H9 (cell line): ENCODE data around the gene PSKH1. TPM values are rescaled to one million over a fixed set of nuclear protein-coding genes. Genes with fewer than 3 reads are reported as not detected.
A peak's percentile ranks its signal among the peaks of the same experiment; 100 is the strongest.

Experiments used
- DNase-seq: peaks from one replicate; pipeline ENCODE4 v3.0.0-alpha.2; 2017
- H2AFZ ChIP-seq: one replicate; pipeline ENCODE4 v1.6.1; 2013; ENCODE audit warnings: mild to moderate bottlenecking, low read length, control low read depth, moderate library complexity
- H2AK5ac ChIP-seq: 2 replicates; pipeline ENCODE4 v1.6.1; 2013; ENCODE audit warnings: low read length, control low read depth, mixed read lengths; ENCODE audit not compliant: insufficient read length
- H2BK120ac ChIP-seq: one replicate; pipeline ENCODE4 v1.6.1; 2013; ENCODE audit warnings: low read depth, mild to moderate bottlenecking, low read length, control low read depth, inconsistent platforms; ENCODE audit not compliant: poor library complexity, severe bottlenecking
- H2BK12ac ChIP-seq: 2 replicates; pipeline ENCODE4 v1.6.1; 2013; ENCODE audit warnings: low read length, control low read depth, mixed read lengths, low read depth; ENCODE audit not compliant: insufficient read length
- H2BK15ac ChIP-seq: 2 replicates; pipeline ENCODE4 v1.6.1; 2013; ENCODE audit warnings: low read depth, low read length, control low read depth
- H2BK20ac ChIP-seq: one replicate; pipeline ENCODE4 v1.6.1; 2013; ENCODE audit warnings: low read depth, mild to moderate bottlenecking, low read length, control low read depth, inconsistent platforms; ENCODE audit not compliant: poor library complexity, severe bottlenecking
- H2BK5ac ChIP-seq: 2 replicates; pipeline ENCODE4 v1.6.1; 2013; ENCODE audit warnings: low read length, control low read depth, mixed read lengths; ENCODE audit not compliant: insufficient read length
- H3K14ac ChIP-seq: 2 replicates; pipeline ENCODE4 v1.6.1; 2013; ENCODE audit warnings: low read length, control low read depth; ENCODE audit not compliant: insufficient read depth
- H3K18ac ChIP-seq: 2 replicates; pipeline ENCODE4 v1.6.1; 2013; ENCODE audit warnings: low read depth, mild to moderate bottlenecking, mixed read lengths, low read length, control low read depth; ENCODE audit not compliant: insufficient read length
- H3K23ac ChIP-seq: 2 replicates; pipeline ENCODE4 v1.6.1; 2013; ENCODE audit warnings: low read length, control low read depth, mixed read lengths, low read depth; ENCODE audit not compliant: insufficient read length
- H3K23me2 ChIP-seq: 2 replicates; pipeline ENCODE4 v1.6.1; 2013; ENCODE audit warnings: low read depth, mild to moderate bottlenecking, mixed read lengths, low read length, control low read depth; ENCODE audit not compliant: insufficient read length, poor library complexity, severe bottlenecking
- H3K27ac ChIP-seq: 2 replicates; pipeline ENCODE4 v1.5.1; 2013; ENCODE audit warnings: low read length, control low read depth, mixed read lengths, low read depth; ENCODE audit not compliant: insufficient read length
- H3K27me3 ChIP-seq: 2 replicates; pipeline ENCODE4 v1.6.1; 2013; ENCODE audit warnings: low read length, control low read depth, inconsistent platforms; ENCODE audit not compliant: insufficient read depth
- H3K4ac ChIP-seq: 2 replicates; pipeline ENCODE4 v1.6.1; 2013; ENCODE audit warnings: low read depth, mild to moderate bottlenecking, control low read depth, inconsistent platforms, low read length, moderate library complexity
- H3K4me1 ChIP-seq: 2 replicates; pipeline ENCODE4 v1.6.1; 2013; ENCODE audit warnings: low read length, control low read depth, inconsistent platforms; ENCODE audit not compliant: insufficient read depth
- H3K4me2 ChIP-seq: 2 replicates; pipeline ENCODE4 v1.6.1; 2013; ENCODE audit warnings: low read length, control low read depth, mixed read lengths; ENCODE audit not compliant: insufficient read length, insufficient read depth
- H3K56ac ChIP-seq: 2 replicates; pipeline ENCODE4 v1.6.1; 2013; ENCODE audit warnings: low read depth, mild to moderate bottlenecking, mixed read lengths, low read length, control low read depth; ENCODE audit not compliant: insufficient read length
- H3K79me1 ChIP-seq: 2 replicates; pipeline ENCODE4 v1.6.1; 2013; ENCODE audit warnings: low read depth, mild to moderate bottlenecking, moderate library complexity, low read length, control low read depth, inconsistent platforms; ENCODE audit not compliant: insufficient read depth, poor library complexity, severe bottlenecking
- H3K79me2 ChIP-seq: 2 replicates; pipeline ENCODE4 v1.6.1; 2013; ENCODE audit warnings: low read length, control low read depth, inconsistent platforms; ENCODE audit not compliant: insufficient read depth
- H3K9ac ChIP-seq: 2 replicates; pipeline ENCODE4 v1.6.1; 2013; ENCODE audit warnings: low read length, control low read depth, mixed read lengths; ENCODE audit not compliant: insufficient read length; ENCODE audit errors: extremely low read depth
- H3K9me3 ChIP-seq: one replicate; pipeline ENCODE4 v1.6.1; 2013; ENCODE audit warnings: low read depth, low read length, inconsistent platforms; ENCODE audit not compliant: control insufficient read depth
- H3T11ph ChIP-seq: one replicate; pipeline ENCODE4 v1.6.1; 2013; ENCODE audit warnings: mild to moderate bottlenecking, low read length, control low read depth, inconsistent platforms
- H4K20me1 ChIP-seq: one replicate; pipeline ENCODE4 v1.6.1; 2013; ENCODE audit not compliant: control insufficient read depth, insufficient read length, insufficient read depth
- H4K5ac ChIP-seq: 2 replicates; pipeline ENCODE4 v1.6.1; 2013; ENCODE audit warnings: low read depth, mild to moderate bottlenecking, mixed read lengths, low read length, control low read depth; ENCODE audit not compliant: insufficient read length
- H4K8ac ChIP-seq: replicated peaks from 2 replicates; pipeline ENCODE4 v1.6.1; 2013; ENCODE audit warnings: low read length, control low read depth, mixed read lengths, low read depth; ENCODE audit not compliant: insufficient read length
- H4K91ac ChIP-seq: 2 replicates; pipeline ENCODE4 v1.6.1; 2013; ENCODE audit warnings: low read depth, mild to moderate bottlenecking, moderate library complexity, mixed read lengths, low read length, control low read depth; ENCODE audit not compliant: insufficient read length
- H3K27ac Mint-ChIP-seq, 3 experiments: 2 replicates in 2 of 3; 3 replicates in 1 of 3; pipeline ENCODE4 v1.8.0; 2020 to 2021; ENCODE audit warnings: mixed read lengths in 3 of 3, mild to moderate bottlenecking in 1 of 3, moderate library complexity in 1 of 3
- H3K27me3 Mint-ChIP-seq: 2 replicates; pipeline ENCODE4 v1.8.0; 2021; ENCODE audit warnings: low read depth, mild to moderate bottlenecking, moderate library complexity, mixed read lengths
- H3K36me3 Mint-ChIP-seq, 3 experiments: 2 replicates in 2 of 3; 3 replicates in 1 of 3; pipeline ENCODE4 v1.8.0; 2020 to 2021; ENCODE audit warnings: low read depth in 3 of 3, mixed read lengths in 3 of 3; ENCODE audit not compliant: insufficient read depth in 1 of 3
- H3K4me1 Mint-ChIP-seq, 2 experiments: 2 replicates each; pipeline ENCODE4 v1.8.0; 2020; ENCODE audit warnings: mixed read lengths in 2 of 2
- H3K4me3 Mint-ChIP-seq, 2 experiments: 2 replicates in 1 of 2; 3 replicates in 1 of 2; pipeline ENCODE4 v1.8.0; 2020 to 2021; ENCODE audit warnings: mild to moderate bottlenecking in 2 of 2, mixed read lengths in 2 of 2, moderate library complexity in 1 of 2
- H3K9me3 Mint-ChIP-seq, 2 experiments: 2 replicates in 1 of 2; 3 replicates in 1 of 2; pipeline ENCODE4 v1.8.0; 2020; ENCODE audit warnings: mild to moderate bottlenecking in 2 of 2, mixed read lengths in 2 of 2, moderate library complexity in 1 of 2
- WGBS: extraction: QIAGEN DNeasy Blood & Tissue Kit; methylation state at CpG from one replicate; pipeline ENCODE4 v1.1.7; 2013; ENCODE audit warnings: missing lambda C conversion rate, low lambda C conversion rate, mixed read lengths; ENCODE audit not compliant: insufficient read length; ENCODE audit errors: extremely low coverage; 5-methylcytosine and 5-hydroxymethylcytosine counted together
- total RNA-seq: library from RNA; stranded (reverse); gene quantifications from 2 replicates; pipeline ENCODE4 v1.2.1, GENCODE V29; 2021
- TF ChIP-seq, protein P1 (sequence below): fragments of 200-600 bp; sonication (generic); conservative IDR thresholded peaks from 3 replicates; pipeline ENCODE4 v1.8.0; 2021; ENCODE audit warnings: antibody characterized with exemption, mild to moderate bottlenecking

Gene PSKH1
- total RNA-seq, 1 experiment from 2014 or later, result 29.1 TPM

DNA sequence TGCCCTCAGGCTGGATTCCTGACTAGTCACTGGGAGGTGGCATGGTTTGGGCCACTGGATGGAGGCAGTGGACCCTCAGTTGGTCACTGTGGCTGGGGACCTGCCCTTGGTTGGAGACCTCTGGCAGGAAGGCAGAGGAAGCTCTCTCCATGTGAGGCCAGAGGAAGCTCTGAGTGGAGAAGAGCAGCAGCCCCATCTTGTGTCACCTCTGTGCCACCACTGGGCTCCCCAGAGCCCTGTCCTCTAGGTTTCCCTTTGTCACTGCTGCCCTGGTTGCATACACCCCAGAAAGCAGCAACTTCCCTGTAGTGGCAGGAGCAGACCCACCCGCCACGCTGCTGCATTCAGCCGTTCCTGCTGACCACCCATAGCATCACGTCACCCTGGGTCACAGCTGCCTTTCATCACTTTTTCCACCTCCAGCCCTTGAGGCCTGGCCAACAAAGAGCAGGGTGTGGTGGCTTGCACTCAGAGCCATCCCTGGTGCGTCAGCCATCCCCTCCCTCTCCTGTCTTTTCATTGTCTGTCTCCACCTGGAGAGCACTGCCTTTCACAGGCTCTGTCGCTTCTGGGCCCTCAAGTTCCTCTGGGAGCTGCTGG lies 26.7 kb downstream of the PSKH1 start:
- Histone ChIP-seq H2AFZ (no peak overlapping the region), H4K8ac (no peak overlapping the region), H3K27me3 (no peaks in the 10 kb centered on the region), H2BK5ac (no peak overlapping the region), H3K9ac (no peak overlapping the region), H2BK20ac (no peak overlapping the region), H3K56ac (no peak overlapping the region), H2BK15ac (no peak overlapping the region), H4K91ac (no peak overlapping the region), H2BK120ac (no peak overlapping the region), H3T11ph (no peak overlapping the region), H3K79me2 (no peaks in the 10 kb centered on the region), H4K20me1 (no peaks in the 10 kb centered on the region), H3K4ac (no peak overlapping the region), H2AK5ac (no peak overlapping the region), H3K4me2 (no peak overlapping the region), H3K18ac (no peak overlapping the region), H2BK12ac (no peak overlapping the region), H3K9me3 (no peaks in the 10 kb centered on the region), H3K23me2 (no peaks in the 10 kb centered on the region), H4K5ac (no peak overlapping the region), H3K23ac (no peak overlapping the region), H3K4me1 (peaks cover 7% of the 10 kb centered on the region; the same call in 1 of the 2 replicates), H3K79me1 (no peaks in the 10 kb centered on the region), H3K14ac (no peak overlapping the region), H3K27ac (no peak overlapping the region)
- peaks cover 5 to 17% (median 5%) of the 10 kb centered on the region in 3 experiments; a peak in 5 of 7 replicates for H3K36me3 Mint-ChIP-seq
- no peak overlapping the region for H3K4me3 Mint-ChIP-seq
- no CpG with 5 or more reads among the region's 6 CpGs for WGBS
- DNase-seq, result no peak
- no peaks in the 10 kb centered on the region for H3K9me3 Mint-ChIP-seq
- no peak overlapping the region for H3K27ac Mint-ChIP-seq
- TF ChIP-seq, protein P1, sequence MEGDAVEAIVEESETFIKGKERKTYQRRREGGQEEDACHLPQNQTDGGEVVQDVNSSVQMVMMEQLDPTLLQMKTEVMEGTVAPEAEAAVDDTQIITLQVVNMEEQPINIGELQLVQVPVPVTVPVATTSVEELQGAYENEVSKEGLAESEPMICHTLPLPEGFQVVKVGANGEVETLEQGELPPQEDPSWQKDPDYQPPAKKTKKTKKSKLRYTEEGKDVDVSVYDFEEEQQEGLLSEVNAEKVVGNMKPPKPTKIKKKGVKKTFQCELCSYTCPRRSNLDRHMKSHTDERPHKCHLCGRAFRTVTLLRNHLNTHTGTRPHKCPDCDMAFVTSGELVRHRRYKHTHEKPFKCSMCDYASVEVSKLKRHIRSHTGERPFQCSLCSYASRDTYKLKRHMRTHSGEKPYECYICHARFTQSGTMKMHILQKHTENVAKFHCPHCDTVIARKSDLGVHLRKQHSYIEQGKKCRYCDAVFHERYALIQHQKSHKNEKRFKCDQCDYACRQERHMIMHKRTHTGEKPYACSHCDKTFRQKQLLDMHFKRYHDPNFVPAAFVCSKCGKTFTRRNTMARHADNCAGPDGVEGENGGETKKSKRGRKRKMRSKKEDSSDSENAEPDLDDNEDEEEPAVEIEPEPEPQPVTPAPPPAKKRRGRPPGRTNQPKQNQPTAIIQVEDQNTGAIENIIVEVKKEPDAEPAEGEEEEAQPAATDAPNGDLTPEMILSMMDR, result 0 out of 3 replicates have a peak, but pooled peaks have one; percentile 23
- H3K27me3 Mint-ChIP-seq, result no peaks in the 10 kb centered on the region
- peaks cover 18 to 21% of the 10 kb centered on the region in 2 experiments for H3K4me1 Mint-ChIP-seq
